CD8-positive, alpha-beta memory T cell (primary cell): ENCODE measurements around the gene EEF1A2. TPM values are rescaled to one million over a fixed set of nuclear protein-coding genes. Genes with fewer than 3 reads are reported as not detected.
"Not testable (repeated sequence)": the region's sequence is repeated elsewhere in the genome, so short reads cannot be mapped to it uniquely, and the experiment has no call there.

Experiments used
- CTCF ChIA-PET: fragments of 350-600 bp; sonication (Branson Sonifier 250); formaldehyde crosslinking; loops from one replicate; lab custom pipeline; 2021; ENCODE audit warnings: antibody characterized with exemption; lab: Charles Lee
- POLR2A ChIA-PET: fragments of 350-600 bp; sonication (Branson Sonifier 250); formaldehyde crosslinking; loops from one replicate; lab custom pipeline; 2021; ENCODE audit warnings: antibody characterized with exemption; lab: Charles Lee
- DNase-seq, 5 donors: peaks; one replicate each; pipeline versions ENCODE4 v3.0.0 to v3.0.0-alpha.2; 2020 to 2022; ENCODE audit warnings: mixed read lengths in 1 of 5
- H3K27ac ChIP-seq: one replicate; pipeline ENCODE4 v1.7.0; 2013; ENCODE audit warnings: low read depth, mild to moderate bottlenecking, low read length, moderate library complexity
- H3K27me3 ChIP-seq: 2 replicates; pipeline ENCODE4 v1.7.0; 2013; ENCODE audit warnings: low read length, mild to moderate bottlenecking; ENCODE audit not compliant: insufficient read depth, poor library complexity, severe bottlenecking
- H3K36me3 ChIP-seq: 2 replicates; pipeline ENCODE4 v1.7.0; 2013; ENCODE audit warnings: mild to moderate bottlenecking, low read length, moderate library complexity; ENCODE audit not compliant: insufficient read depth
- H3K4me1 ChIP-seq: 2 replicates; pipeline ENCODE4 v1.7.0; 2013; ENCODE audit warnings: mild to moderate bottlenecking, low read length, moderate library complexity; ENCODE audit not compliant: insufficient read depth
- H3K4me3 ChIP-seq: 2 replicates; pipeline ENCODE4 v1.7.0; 2013; ENCODE audit warnings: mild to moderate bottlenecking, low read length
- H3K9me3 ChIP-seq: 2 replicates; pipeline ENCODE4 v1.7.0; 2013; ENCODE audit warnings: mild to moderate bottlenecking, low read length
- H3K27ac Mint-ChIP-seq, 8 donors: one replicate each; pipeline ENCODE4 v1.8.0; 2020 to 2021; ENCODE audit warnings: mixed read lengths in 8 of 8, mild to moderate bottlenecking in 6 of 8, inconsistent platforms in 3 of 8, moderate library complexity in 3 of 8
- H3K27me3 Mint-ChIP-seq, 2 donors: one replicate each; pipeline ENCODE4 v1.8.0; 2020 to 2021; ENCODE audit warnings: mixed read lengths in 2 of 2, mild to moderate bottlenecking in 1 of 2, moderate library complexity in 1 of 2
- H3K36me3 Mint-ChIP-seq, 3 donors: one replicate each; pipeline ENCODE4 v1.8.0; 2020 to 2021; ENCODE audit warnings: mixed read lengths in 3 of 3, inconsistent platforms in 1 of 3, mild to moderate bottlenecking in 1 of 3
- H3K4me1 Mint-ChIP-seq, 3 donors: one replicate each; pipeline ENCODE4 v1.8.0; 2020 to 2021; ENCODE audit warnings: mixed read lengths in 3 of 3, inconsistent platforms in 1 of 3, mild to moderate bottlenecking in 1 of 3
- H3K4me3 Mint-ChIP-seq, 7 donors: one replicate each; pipeline ENCODE4 v1.8.0; 2020 to 2021; ENCODE audit warnings: mixed read lengths in 7 of 7, mild to moderate bottlenecking in 6 of 7, moderate library complexity in 4 of 7, inconsistent platforms in 2 of 7
- H3K9me3 Mint-ChIP-seq, 5 donors: one replicate each; pipeline ENCODE4 v1.8.0; 2020 to 2022; ENCODE audit warnings: mixed read lengths in 5 of 5, mild to moderate bottlenecking in 3 of 5, moderate library complexity in 2 of 5, inconsistent platforms in 1 of 5
- polyA plus RNA-seq: library from polyadenylated mRNA; unstranded; fragments of 300-500 nt; fragmentation: Illumina TruSeq; gene quantifications from one replicate; pipeline ENCODE4 v1.2.3, GENCODE V29; 2021
- total RNA-seq, 2 experiments: library from RNA; stranded (reverse); gene quantifications; one replicate each; pipeline ENCODE4 v1.2.3, GENCODE V29; 2021

The EEF1A2 gene
- total and polyA plus RNA-seq, 3 experiments from 2014 or later = 0.17 to 0.20 TPM; not detected in 1

DNA sequence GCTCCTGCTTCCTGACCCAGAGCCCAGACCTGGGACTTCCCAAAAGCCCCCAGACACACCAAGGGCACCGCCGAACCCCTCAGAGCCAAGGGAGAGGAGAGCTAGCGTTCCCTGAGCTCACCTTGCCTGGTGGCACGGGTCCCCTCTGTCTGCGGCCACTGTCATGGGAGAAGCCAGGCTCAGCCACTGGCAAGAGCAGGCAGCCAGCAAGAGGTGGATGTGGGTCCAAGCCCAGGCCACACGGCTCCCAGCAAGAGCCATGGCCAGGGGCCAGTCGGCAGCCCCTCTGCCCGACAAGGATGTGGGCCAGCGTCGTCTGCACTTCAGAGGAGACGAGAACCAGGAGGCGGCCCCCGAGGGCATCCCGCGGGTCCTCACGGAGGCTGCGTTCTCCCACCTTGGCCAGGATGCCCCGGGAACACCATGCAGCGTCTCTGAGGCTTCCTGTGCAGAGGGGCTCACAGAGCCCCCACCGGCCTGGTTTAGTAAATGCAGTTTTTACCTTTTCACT, 19.5 kb upstream of the EEF1A2 start:
- Mint-ChIP-seq H3K27me3 (peaks cover 0 to under 1% of the 10 kb centered on the region in 2 donors), H3K9me3 (peaks cover 0 to 8% (median 4%) of the 10 kb centered on the region in 5 donors), H3K36me3 (peaks cover 3 to 15% (median 4%) of the 10 kb centered on the region in 3 donors), H3K27ac (peak overlapping the region in 1 of 8 donors; percentile 39), H3K4me3 (peak overlapping the region; percentile 45 to 84 (median 56)), H3K4me1 (peaks cover 5 to 25% (median 6%) of the 10 kb centered on the region in 3 donors)
- Histone ChIP-seq H3K9me3 (no peaks in the 10 kb centered on the region), H3K36me3 (peaks cover 11% of the 10 kb centered on the region), H3K4me1 (peaks cover 20% of the 10 kb centered on the region), H3K27me3 (no peaks in the 10 kb centered on the region), H3K27ac (no peak overlapping the region), H3K4me3 (no peak overlapping the region)
- ChIA-PET CTCF (no interaction called here), POLR2A (no interaction called here)
- peak in 1 of 5 donors; percentile 45 for DNase-seq

DNA sequence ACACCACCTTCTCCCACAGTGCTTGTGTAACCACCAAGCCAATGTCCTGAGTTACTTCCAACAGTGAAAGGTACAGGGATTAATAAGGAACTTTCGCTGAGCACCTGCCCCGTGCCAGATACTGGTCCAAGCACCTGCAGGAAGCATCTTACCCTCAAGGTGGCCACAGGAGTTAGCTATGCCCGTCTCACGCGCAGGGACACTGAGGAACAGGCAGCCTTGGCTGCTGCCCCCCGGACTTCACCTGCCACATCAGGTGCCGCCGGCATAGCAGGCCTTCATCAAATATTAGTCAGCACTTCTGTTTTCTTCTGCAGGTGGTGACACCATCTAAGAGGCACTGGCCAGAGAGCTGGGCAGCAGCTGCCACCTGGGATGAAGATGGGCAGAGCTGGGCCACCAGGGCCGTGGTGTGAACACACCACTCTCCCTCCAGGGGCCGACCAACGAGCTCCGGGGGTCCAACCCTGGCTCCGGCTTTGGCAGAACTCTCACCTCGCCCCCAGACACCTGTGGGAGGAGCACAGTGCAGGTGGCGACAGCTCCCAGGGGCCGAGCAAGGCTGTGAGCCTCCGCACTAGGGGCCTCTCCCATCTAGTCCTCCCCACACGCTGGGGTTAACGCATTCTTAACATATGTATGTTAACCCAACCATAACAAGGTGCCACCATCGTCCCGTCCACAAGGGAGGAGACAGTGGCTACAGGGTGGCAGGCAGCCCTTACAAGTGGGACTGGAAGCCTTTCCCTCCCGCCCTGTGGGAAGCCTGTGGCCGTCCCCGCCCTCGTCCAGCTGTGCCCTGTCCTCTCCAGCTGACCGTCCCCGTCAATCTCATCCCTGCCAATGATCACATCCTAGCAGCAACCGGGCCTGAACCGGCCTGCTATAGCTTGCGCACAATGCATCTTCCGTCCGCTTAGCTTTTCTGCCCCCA, 18.8 kb upstream of the EEF1A2 start:
- Histone ChIP-seq H3K4me1 (peaks cover 19% of the 10 kb centered on the region), H3K9me3 (no peaks in the 10 kb centered on the region), H3K4me3 (no peak overlapping the region), H3K36me3 (peaks cover 6% of the 10 kb centered on the region), H3K27ac (no peak overlapping the region), H3K27me3 (no peaks in the 10 kb centered on the region)
- H3K36me3 Mint-ChIP-seq = peaks cover 2 to 8% (median 3%) of the 10 kb centered on the region in 3 donors
- no peak overlapping the region for H3K27ac Mint-ChIP-seq
- POLR2A ChIA-PET = no interaction called here
- H3K27me3 Mint-ChIP-seq = peaks cover 3 to 7% of the 10 kb centered on the region in 2 donors
- H3K9me3 Mint-ChIP-seq = peaks cover 0 to 9% (median 4%) of the 10 kb centered on the region in 5 donors
- DNase-seq = peak in 1 of 5 donors; percentile 47
- peaks cover 2 to 21% (median 5%) of the 10 kb centered on the region in 3 donors for H3K4me1 Mint-ChIP-seq
- H3K4me3 Mint-ChIP-seq = peak overlapping the region in 3 of 7 donors; percentile 18 to 72 (median 70)
- CTCF ChIA-PET = interaction anchor here (1.7 kb wide), 1 partner anchor 20 kb away, joined by 3 read pairs; the partner anchor contains the start of gene PTK6

DNA sequence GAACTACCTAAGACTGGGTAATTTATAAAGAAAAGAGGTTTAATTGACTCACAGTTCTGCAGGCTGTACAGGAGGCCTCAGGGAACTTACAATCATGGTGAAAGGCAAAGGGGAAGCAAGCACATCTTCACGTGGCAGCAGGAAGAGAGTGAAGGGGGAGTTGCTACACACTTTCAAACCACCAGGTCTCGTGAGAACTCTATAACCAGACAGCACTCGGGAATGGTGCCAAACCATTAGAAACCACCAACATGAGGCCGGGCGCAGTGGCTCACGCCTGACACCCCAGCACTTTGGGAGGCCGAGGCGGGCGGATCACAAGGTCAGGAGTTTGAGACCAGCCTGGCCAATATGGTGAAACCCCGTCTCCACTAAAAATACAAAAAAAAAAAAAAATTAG, 15.6 kb upstream of the EEF1A2 start:
- H3K36me3 Mint-ChIP-seq, H3K36me3 ChIP-seq, H3K27me3 ChIP-seq, DNase-seq, H3K27ac Mint-ChIP-seq, POLR2A ChIA-PET, H3K4me3 Mint-ChIP-seq, H3K9me3 ChIP-seq, H3K4me1 ChIP-seq, CTCF ChIA-PET, H3K4me3 ChIP-seq, H3K27ac ChIP-seq, H3K9me3 Mint-ChIP-seq: not testable (repeated sequence)
- Mint-ChIP-seq H3K4me1 (peaks cover 0 to 12% (median 2%) of the 10 kb centered on the region in 3 donors), H3K27me3 (peaks cover 7 to 29% of the 10 kb centered on the region in 2 donors)

- Mint-ChIP-seq H3K4me1 (peaks cover 0 to 6% (median 1%) of the 10 kb centered on the region in 3 donors), H3K4me3 (no peak overlapping the region), H3K36me3 (peaks cover 0 to 3% (median 0%) of the 10 kb centered on the region in 3 donors), H3K9me3 (peaks cover 0 to 8% (median 4%) of the 10 kb centered on the region in 5 donors), H3K27ac (no peak overlapping the region), H3K27me3 (peaks cover 15 to 39% of the 10 kb centered on the region in 2 donors)
- ChIA-PET CTCF (no interaction called here), POLR2A (no interaction called here)
- no peaks in the 10 kb centered on the region for H3K27me3 ChIP-seq
- no peak overlapping the region for H3K4me3 ChIP-seq
- H3K36me3 ChIP-seq = no peaks in the 10 kb centered on the region
- no peak for DNase-seq
- no peaks in the 10 kb centered on the region for H3K9me3 ChIP-seq
- no peaks in the 10 kb centered on the region for H3K4me1 ChIP-seq
- no peak overlapping the region for H3K27ac ChIP-seq
Measured at GRCh38 chr20:63513207-63513606, 14.3 kb upstream of the EEF1A2 start.

GRCh38 chr20:63509088-63509564, 10.2 kb upstream of the EEF1A2 start:
- Mint-ChIP-seq H3K36me3 (peaks cover 0 to 6% (median 0%) of the 10 kb centered on the region in 3 donors), H3K27ac (no peak overlapping the region), H3K4me3 (no peak overlapping the region), H3K4me1 (peaks cover 0 to 6% (median 5%) of the 10 kb centered on the region in 3 donors), H3K27me3 (peaks cover 36 to 59% of the 10 kb centered on the region in 2 donors), H3K9me3 (peaks cover 5 to 15% (median 8%) of the 10 kb centered on the region in 5 donors)
- DNase-seq = no peak
- no peak overlapping the region for H3K4me3 ChIP-seq
- ChIA-PET CTCF (interaction anchor here (2.1 kb wide), 1 partner anchor 13 kb away, joined by 5 read pairs; no protein-coding TSS in a partner anchor), POLR2A (no interaction called here)
- no peak overlapping the region for H3K27ac ChIP-seq
- H3K27me3 ChIP-seq = no peaks in the 10 kb centered on the region
- no peaks in the 10 kb centered on the region for H3K36me3 ChIP-seq
- H3K9me3 ChIP-seq = no peaks in the 10 kb centered on the region
- H3K4me1 ChIP-seq = no peaks in the 10 kb centered on the region

DNA sequence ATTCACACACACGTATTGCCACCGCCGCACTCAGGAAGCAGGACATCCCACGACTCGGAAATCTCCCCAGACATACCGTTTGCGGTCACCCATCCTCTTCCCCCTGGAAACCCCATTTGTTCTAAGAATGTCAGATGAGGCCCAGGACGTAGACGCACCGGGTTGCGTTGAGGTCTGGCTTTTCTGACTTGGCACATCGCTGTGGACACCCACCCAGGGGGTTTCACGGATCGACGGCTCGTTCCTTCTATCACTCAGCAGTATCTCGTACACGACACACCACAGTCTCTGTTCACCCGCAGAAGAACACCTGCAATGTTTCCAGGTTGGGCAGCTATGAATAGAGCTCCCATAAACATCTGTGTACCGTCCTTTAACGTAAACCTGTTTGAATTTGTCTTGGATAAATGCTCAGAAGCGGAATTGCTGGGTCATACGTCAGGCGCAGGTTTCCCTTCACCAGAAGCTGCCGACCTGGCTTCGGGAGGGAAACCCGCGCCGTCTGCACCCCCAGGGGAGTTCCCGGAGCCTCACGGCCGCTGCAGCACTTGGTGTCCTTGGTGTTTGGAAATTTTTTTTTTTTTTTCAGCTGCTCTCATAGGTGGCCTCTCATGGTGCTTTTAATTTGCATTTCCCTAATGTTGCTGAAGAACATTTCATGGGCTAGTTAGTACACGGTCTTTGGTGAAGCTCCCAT, 9.3 kb upstream of the EEF1A2 start:
- Mint-ChIP-seq H3K9me3 (peaks cover 5 to 18% (median 12%) of the 10 kb centered on the region in 5 donors), H3K36me3 (peaks cover 0 to 6% (median 0%) of the 10 kb centered on the region in 3 donors), H3K4me1 (peaks cover 0 to 6% (median 5%) of the 10 kb centered on the region in 3 donors), H3K27me3 (peaks cover 34 to 64% of the 10 kb centered on the region in 2 donors), H3K4me3 (no peak overlapping the region), H3K27ac (no peak overlapping the region)
- H3K9me3 ChIP-seq = no peaks in the 10 kb centered on the region
- POLR2A ChIA-PET = no interaction called here
- no peak overlapping the region for H3K27ac ChIP-seq
- CTCF ChIA-PET = interaction anchor here (1.2 kb wide), 1 partner anchor 12 kb away, joined by 3 read pairs; no protein-coding TSS in a partner anchor
- H3K4me3 ChIP-seq = no peak overlapping the region
- DNase-seq = no peak
- no peaks in the 10 kb centered on the region for H3K36me3 ChIP-seq
- H3K27me3 ChIP-seq = no peaks in the 10 kb centered on the region
- no peaks in the 10 kb centered on the region for H3K4me1 ChIP-seq

DNA sequence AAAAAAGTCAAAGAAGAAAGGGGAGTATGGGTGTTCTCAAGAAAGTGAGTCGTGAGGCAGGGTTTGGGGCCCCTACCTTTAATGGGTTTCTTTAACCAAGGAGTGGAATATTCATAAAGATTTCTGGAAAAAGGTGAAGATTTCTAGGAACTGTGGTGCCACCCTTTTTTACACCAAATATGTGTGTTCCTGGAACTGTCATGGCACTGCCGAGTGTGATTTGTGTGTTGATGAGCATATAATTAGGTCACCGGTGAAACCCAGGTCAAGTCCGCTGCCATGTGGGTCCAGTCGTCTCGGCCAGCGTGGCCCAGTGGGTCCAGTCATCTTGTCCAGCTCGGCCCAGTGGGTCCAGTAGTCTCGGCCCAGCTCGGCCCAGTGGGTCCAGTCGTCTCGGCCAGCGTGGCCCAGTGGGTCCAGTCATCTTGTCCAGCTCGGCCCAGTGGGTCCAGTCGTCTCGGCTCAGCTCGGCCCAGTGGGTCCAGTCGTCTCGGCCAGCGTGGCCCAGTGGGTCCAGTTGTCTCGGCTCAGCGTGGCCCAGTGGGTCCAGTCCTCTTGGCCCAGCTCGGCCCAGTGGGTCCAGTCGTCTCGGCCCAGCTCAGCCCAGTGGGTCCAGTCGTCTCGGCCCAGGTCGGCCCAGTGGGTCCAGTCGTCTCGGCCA, 8.3 kb upstream of the EEF1A2 start:
- peaks cover 0 to 6% (median 0%) of the 10 kb centered on the region in 3 donors for H3K36me3 Mint-ChIP-seq
- H3K9me3 Mint-ChIP-seq = peaks cover 5 to 17% (median 11%) of the 10 kb centered on the region in 5 donors
- Histone ChIP-seq H3K36me3 (no peaks in the 10 kb centered on the region), H3K4me3 (no peak overlapping the region), H3K27me3 (no peaks in the 10 kb centered on the region), H3K27ac (no peak overlapping the region), H3K4me1 (no peaks in the 10 kb centered on the region), H3K9me3 (no peaks in the 10 kb centered on the region)
- ChIA-PET POLR2A (no interaction called here), CTCF (interaction anchor here (1.2 kb wide), 1 partner anchor 11 kb away, joined by 3 read pairs; no protein-coding TSS in a partner anchor)
- H3K27ac Mint-ChIP-seq = no peak overlapping the region
- no peak overlapping the region for H3K4me3 Mint-ChIP-seq
- peak in 1 of 5 donors; percentile 37 for DNase-seq
- peaks cover 0 to 6% (median 5%) of the 10 kb centered on the region in 3 donors for H3K4me1 Mint-ChIP-seq
- peaks cover 33 to 57% of the 10 kb centered on the region in 2 donors for H3K27me3 Mint-ChIP-seq
